MCF 10A (cell line): ENCODE measurements around the gene ZNF628. TPM values are rescaled to one million over a fixed set of nuclear protein-coding genes. Genes with fewer than 3 reads are reported as not detected.

Experiments
- BruUV-seq: library from RNA; stranded (reverse); fragments of 400-500 nt; replicated peaks from 2 replicates; lab custom pipeline; 2021; lab: Mats Ljungman, UMichigan
- CTCF ChIA-PET: fragments of 300-600 bp; sonication (Branson Sonifier 250); formaldehyde crosslinking; extraction: SDS; loops from one replicate; lab custom pipeline; 2021; ENCODE audit warnings: antibody characterized with exemption, inconsistent platforms; lab: Yijun Ruan, JAX
- POLR2A ChIA-PET: fragments of 300-600, 350-650 bp; sonication (Branson Sonifier 250); formaldehyde crosslinking; extraction: SDS; loops from one replicate; lab custom pipeline; 2020; ENCODE audit warnings: antibody characterized with exemption, inconsistent platforms; lab: Yijun Ruan, JAX
- DNase-seq: peaks from one replicate; pipeline ENCODE4 v3.0.0-alpha.2; 2018; ENCODE audit not compliant: unreplicated experiment
- H3K27ac Mint-ChIP-seq: one replicate; pipeline ENCODE4 v1.8.0; 2022; ENCODE audit warnings: mild to moderate bottlenecking, low read depth, mixed read lengths; ENCODE audit not compliant: unreplicated experiment
- H3K27me3 Mint-ChIP-seq: one replicate; pipeline ENCODE4 v1.8.0; 2022; ENCODE audit warnings: mixed read lengths; ENCODE audit not compliant: insufficient read depth, unreplicated experiment
- H3K36me3 Mint-ChIP-seq: one replicate; pipeline ENCODE4 v1.8.0; 2022; ENCODE audit warnings: mild to moderate bottlenecking, moderate library complexity, mixed read lengths; ENCODE audit not compliant: insufficient read depth, unreplicated experiment
- H3K4me1 Mint-ChIP-seq: one replicate; pipeline ENCODE4 v1.8.0; 2022; ENCODE audit warnings: mixed read lengths; ENCODE audit not compliant: insufficient read depth, unreplicated experiment
- H3K4me3 Mint-ChIP-seq: one replicate; pipeline ENCODE4 v1.8.0; 2022; ENCODE audit warnings: mild to moderate bottlenecking, moderate library complexity, mixed read lengths; ENCODE audit not compliant: unreplicated experiment
- H3K9me3 Mint-ChIP-seq: one replicate; pipeline ENCODE4 v1.8.0; 2022; ENCODE audit warnings: mixed read lengths; ENCODE audit not compliant: unreplicated experiment
- CTCF ChIP-seq: fragments of 200-600 bp; IDR thresholded peaks from one replicate; pipeline ENCODE4 v1.8.0; 2022; ENCODE audit warnings: antibody characterized with exemption, mild to moderate bottlenecking; ENCODE audit not compliant: unreplicated experiment
- intact Hi-C: fragments of 100-400 bp; cut with micrococcal nuclease; formaldehyde crosslinking; loops from 2 replicates; pipeline ENCODE4 v1.14.1; 2022
- total RNA-seq: library from RNA; stranded (reverse); gene quantifications from 2 replicates; pipeline ENCODE4 v1.2.3, GENCODE V29; 2022

The ZNF628 gene
- total RNA-seq, 1 experiment from 2014 or later: 12.1 TPM

- POLR2A ChIA-PET: no interaction called here
- peaks cover 8% of the 10 kb centered on the region for H3K4me1 Mint-ChIP-seq
- no peaks in the 10 kb centered on the region for H3K9me3 Mint-ChIP-seq
- DNase-seq: peak; percentile 57
- H3K4me3 Mint-ChIP-seq: peak overlapping the region; percentile 65
- H3K27me3 Mint-ChIP-seq: no peaks in the 10 kb centered on the region
- CTCF ChIA-PET: interaction anchor here (0.7 to 2.0 kb wide), 2 partner anchors 32 to 116 kb away, joined by 3 to 6 read pairs; no protein-coding TSS in a partner anchor
- H3K36me3 Mint-ChIP-seq: peaks cover 7% of the 10 kb centered on the region
- H3K27ac Mint-ChIP-seq: peak overlapping the region; percentile 71
- BruUV-seq: no TSS peak
- TF ChIP-seq CTCF: no peak
- intact Hi-C loops: no loop called here
Measured at GRCh38 chr19:55472463-55472862, 4.0 kb upstream of the ZNF628 start.

- no peaks in the 10 kb centered on the region for H3K27me3 Mint-ChIP-seq
- DNase-seq: no peak
- ChIA-PET POLR2A (no interaction called here), CTCF (interaction anchor here (0.6 to 2.0 kb wide), 4 partner anchors 10 to 71 kb away, joined by 3 to 6 read pairs (median 4); no protein-coding TSS in a partner anchor)
- H3K27ac Mint-ChIP-seq: no peak overlapping the region
- H3K4me3 Mint-ChIP-seq: peak overlapping the region; percentile 41
- TF ChIP-seq CTCF: no peak
- H3K4me1 Mint-ChIP-seq: peaks cover 16% of the 10 kb centered on the region
- no TSS peak for BruUV-seq
- intact Hi-C loops: no loop called here
- no peaks in the 10 kb centered on the region for H3K9me3 Mint-ChIP-seq
- H3K36me3 Mint-ChIP-seq: peaks cover 7% of the 10 kb centered on the region
Measured at GRCh38 chr19:55473225-55474012, 3.0 kb upstream of the ZNF628 start.

- DNase-seq: peak; percentile 52
- peak overlapping the region; percentile 91 for H3K27ac Mint-ChIP-seq
- H3K4me3 Mint-ChIP-seq: peak overlapping the region; percentile 89
- no peaks in the 10 kb centered on the region for H3K27me3 Mint-ChIP-seq
- BruUV-seq: no TSS peak
- TF ChIP-seq CTCF: no peak
- peaks cover 28% of the 10 kb centered on the region for H3K4me1 Mint-ChIP-seq
- H3K9me3 Mint-ChIP-seq: no peaks in the 10 kb centered on the region
- peaks cover 7% of the 10 kb centered on the region for H3K36me3 Mint-ChIP-seq
- intact Hi-C loops: no loop called here
- ChIA-PET CTCF (interaction anchor here (0.6 to 4.2 kb wide), 8 partner anchors 7 to 41 kb away, joined by 3 to 42 read pairs (median 5); partner anchors contain the start of gene NAT14), POLR2A (interaction anchor here (0.9 to 3.3 kb wide), 6 partner anchors 12 to 357 kb away, joined by 4 to 46 read pairs (median 10); partner anchors contain the start of genes ISOC2, NAT14, PPP1R12C and TMEM238)
Measured at GRCh38 chr19:55474269-55475265, 1.9 kb upstream of the ZNF628 start.
